Tibial artery (tissue), 4 donors: ENCODE data around the gene EXO1.

Experiments
- DNase-seq, 2 donors: peaks; one replicate each; pipeline ENCODE4 v3.0.0-alpha.2; 2019
- H3K27ac ChIP-seq, 2 donors: fragments of 200-600 bp; sonication (generic) in 1 of 2; 1 replicate in 1 of 2; 2 replicates in 1 of 2; pipeline ENCODE4 v1.5.1; 2018 to 2019; ENCODE audit warnings: mild to moderate bottlenecking in 1 of 2
- H3K27me3 ChIP-seq, 2 donors: fragments of 200-600 bp; sonication (generic) in 1 of 2; one replicate each; pipeline versions ENCODE4 v1.5.1 to v1.6.0; 2016 to 2019
- H3K36me3 ChIP-seq, 3 donors: fragments of 200-600 bp; sonication (generic) in 2 of 3; one replicate each; pipeline ENCODE4 v1.5.1; 2016 to 2019; ENCODE audit warnings: mild to moderate bottlenecking in 2 of 3
- H3K4me1 ChIP-seq, 4 donors: fragments of 200-600 bp; sonication (generic) in 2 of 4; 1 replicate in 3 of 4; 2 replicates in 1 of 4; pipeline ENCODE4 v1.5.1; 2016 to 2019
- H3K4me3 ChIP-seq, 2 donors: fragments of 200-600 bp; sonication (generic) in 1 of 2; 1 replicate in 1 of 2; 2 replicates in 1 of 2; pipeline ENCODE4 v1.5.1; 2018 to 2019; ENCODE audit warnings: mild to moderate bottlenecking in 2 of 2
- H3K9me3 ChIP-seq, 3 donors: fragments of 200-600 bp; sonication (generic) in 1 of 3; one replicate each; pipeline ENCODE4 v1.5.1; 2016 to 2019
- intact Hi-C: fragments of 100-400 bp; cut with DNase I; formaldehyde crosslinking; loops from one replicate; pipeline ENCODE4 v1.15.0; 2023; ENCODE audit warnings: low total_unique reads
- TF ChIP-seq, protein P1 (sequence below), 2 experiments: fragments of 200-600 bp in 1 of 2; fragments of 450-650 bp in 1 of 2; IDR thresholded peaks; one replicate each; pipeline ENCODE4 v1.5.1; 2017 to 2019; ENCODE audit warnings: antibody characterized with exemption in 2 of 2, mild to moderate bottlenecking in 1 of 2, moderate library complexity in 1 of 2

The EXO1 gene

DNA sequence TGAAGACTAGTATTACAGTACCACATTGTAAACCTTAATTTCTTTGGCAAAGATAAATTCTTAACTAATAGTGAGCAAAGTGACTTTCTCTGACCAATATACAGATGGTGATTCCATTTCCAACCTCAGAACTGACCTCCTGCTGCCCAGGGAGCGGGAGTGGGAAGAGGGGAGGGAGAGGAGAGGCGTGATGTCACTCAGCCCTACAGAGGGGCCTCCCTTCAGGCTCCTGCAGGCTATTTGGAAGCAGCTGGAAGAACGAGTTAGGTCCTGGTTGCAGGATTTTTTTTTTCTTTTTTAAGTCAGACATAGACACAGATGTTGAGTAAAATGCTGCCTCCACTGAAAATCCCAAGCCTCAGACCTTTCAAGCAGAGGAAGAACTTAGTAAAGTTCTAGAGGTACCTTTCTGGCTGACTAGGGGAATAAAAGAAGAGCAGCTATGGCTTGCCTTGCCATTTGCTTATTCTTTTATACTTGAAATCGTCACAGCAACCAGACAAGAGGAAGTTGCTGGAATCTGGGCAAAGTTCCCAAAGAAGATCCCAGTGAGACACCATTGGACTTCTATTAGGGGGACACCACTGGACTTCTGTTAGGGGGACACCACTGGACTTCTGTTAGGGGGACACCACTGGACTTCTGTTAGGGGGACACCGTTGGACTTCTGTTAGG, 54.5 kb downstream of the EXO1 start:
- TF ChIP-seq, protein P1, sequence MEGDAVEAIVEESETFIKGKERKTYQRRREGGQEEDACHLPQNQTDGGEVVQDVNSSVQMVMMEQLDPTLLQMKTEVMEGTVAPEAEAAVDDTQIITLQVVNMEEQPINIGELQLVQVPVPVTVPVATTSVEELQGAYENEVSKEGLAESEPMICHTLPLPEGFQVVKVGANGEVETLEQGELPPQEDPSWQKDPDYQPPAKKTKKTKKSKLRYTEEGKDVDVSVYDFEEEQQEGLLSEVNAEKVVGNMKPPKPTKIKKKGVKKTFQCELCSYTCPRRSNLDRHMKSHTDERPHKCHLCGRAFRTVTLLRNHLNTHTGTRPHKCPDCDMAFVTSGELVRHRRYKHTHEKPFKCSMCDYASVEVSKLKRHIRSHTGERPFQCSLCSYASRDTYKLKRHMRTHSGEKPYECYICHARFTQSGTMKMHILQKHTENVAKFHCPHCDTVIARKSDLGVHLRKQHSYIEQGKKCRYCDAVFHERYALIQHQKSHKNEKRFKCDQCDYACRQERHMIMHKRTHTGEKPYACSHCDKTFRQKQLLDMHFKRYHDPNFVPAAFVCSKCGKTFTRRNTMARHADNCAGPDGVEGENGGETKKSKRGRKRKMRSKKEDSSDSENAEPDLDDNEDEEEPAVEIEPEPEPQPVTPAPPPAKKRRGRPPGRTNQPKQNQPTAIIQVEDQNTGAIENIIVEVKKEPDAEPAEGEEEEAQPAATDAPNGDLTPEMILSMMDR (IDR thresholded peaks at IDR 0.05) = no peak
- Histone ChIP-seq H3K36me3 (no peaks in the 10 kb centered on the region), H3K27ac (no peak overlapping the region), H3K4me1 (no peaks in the 10 kb centered on the region), H3K27me3 (no peaks in the 10 kb centered on the region), H3K9me3 (peaks cover 0 to 4% (median 0%) of the 10 kb centered on the region in 3 donors), H3K4me3 (no peak overlapping the region)
- no peak for DNase-seq
- intact Hi-C loops = no loop called here

DNA sequence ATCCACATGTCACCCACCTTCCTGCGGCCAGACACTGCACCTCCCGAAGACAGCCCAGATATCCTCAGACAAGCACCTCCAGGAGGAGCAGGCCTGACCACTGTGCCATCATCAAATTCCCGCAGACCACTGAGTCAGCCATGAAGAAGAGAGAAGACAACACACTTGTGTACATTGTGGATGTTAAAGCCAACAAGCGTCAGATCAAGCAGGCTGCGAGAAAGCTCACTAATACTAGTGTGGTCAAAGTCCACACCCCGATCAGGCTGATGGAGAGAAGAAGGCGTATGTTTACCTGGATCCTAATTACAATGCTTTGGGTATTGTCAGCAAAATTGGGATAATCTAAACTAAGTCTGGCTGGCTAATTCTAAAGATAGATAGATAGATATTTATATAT, 68.2 kb downstream of the EXO1 start:
- TF ChIP-seq, protein P1 (IDR thresholded peaks at IDR 0.05) = no peak
- Histone ChIP-seq H3K27ac (no peak overlapping the region), H3K27me3 (no peaks in the 10 kb centered on the region), H3K9me3 (no peaks in the 10 kb centered on the region), H3K4me1 (no peaks in the 10 kb centered on the region), H3K4me3 (no peak overlapping the region), H3K36me3 (no peaks in the 10 kb centered on the region)
- DNase-seq = no peak
- intact Hi-C loops = no loop called here

DNA sequence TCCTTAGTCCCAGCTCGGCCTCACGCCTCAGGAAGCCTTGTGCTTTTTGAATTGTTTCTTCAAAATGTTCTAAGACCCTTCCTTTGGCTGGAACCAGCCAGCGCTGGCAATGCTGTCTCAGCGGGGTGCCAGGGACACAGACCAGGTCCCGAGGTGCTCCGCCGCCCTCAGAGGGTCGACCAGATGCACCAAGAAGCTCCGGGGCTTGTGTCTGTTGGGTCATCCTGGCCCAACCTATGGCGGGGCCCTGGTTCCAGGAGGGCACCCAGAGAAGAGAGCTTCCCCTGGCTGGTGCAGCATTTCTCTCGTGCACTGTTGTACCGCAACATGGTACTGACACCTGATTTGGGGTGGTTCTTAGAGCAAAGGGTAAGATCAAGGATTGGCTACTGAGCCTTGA, 69.5 kb downstream of the EXO1 start:
- no peak for DNase-seq
- Histone ChIP-seq H3K27ac (no peak overlapping the region), H3K4me3 (no peak overlapping the region), H3K27me3 (no peaks in the 10 kb centered on the region), H3K9me3 (no peaks in the 10 kb centered on the region), H3K4me1 (no peaks in the 10 kb centered on the region), H3K36me3 (no peaks in the 10 kb centered on the region)
- TF ChIP-seq, protein P1 (IDR thresholded peaks at IDR 0.05) = no peak
- intact Hi-C loops = no loop called here

DNA sequence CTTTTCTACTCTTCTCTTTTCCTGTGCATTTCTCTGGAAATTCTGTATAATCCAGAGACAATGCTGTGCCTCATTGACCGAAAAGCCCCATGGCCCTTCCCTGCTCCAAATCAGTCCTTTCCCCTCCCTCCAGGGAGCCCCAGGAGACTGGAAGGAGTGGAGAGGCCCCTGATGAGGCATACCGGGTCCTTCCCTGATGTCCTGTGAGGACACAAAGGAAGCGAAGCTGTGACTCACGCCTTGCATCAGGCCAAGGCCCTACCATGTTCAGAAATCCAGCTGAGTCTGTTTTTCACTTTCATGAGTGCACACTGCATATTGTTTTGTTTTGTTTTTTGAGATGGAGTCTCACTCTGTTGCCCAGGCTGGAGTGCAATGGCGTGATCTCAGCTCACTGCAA, 70.9 kb downstream of the EXO1 start:
- Histone ChIP-seq H3K9me3 (no peaks in the 10 kb centered on the region), H3K4me3 (no peak overlapping the region), H3K4me1 (no peaks in the 10 kb centered on the region), H3K36me3 (no peaks in the 10 kb centered on the region), H3K27me3 (no peaks in the 10 kb centered on the region), H3K27ac (no peak overlapping the region)
- intact Hi-C loops = no loop called here
- no peak for DNase-seq
- TF ChIP-seq, protein P1 (IDR thresholded peaks at IDR 0.05) = no peak

DNA sequence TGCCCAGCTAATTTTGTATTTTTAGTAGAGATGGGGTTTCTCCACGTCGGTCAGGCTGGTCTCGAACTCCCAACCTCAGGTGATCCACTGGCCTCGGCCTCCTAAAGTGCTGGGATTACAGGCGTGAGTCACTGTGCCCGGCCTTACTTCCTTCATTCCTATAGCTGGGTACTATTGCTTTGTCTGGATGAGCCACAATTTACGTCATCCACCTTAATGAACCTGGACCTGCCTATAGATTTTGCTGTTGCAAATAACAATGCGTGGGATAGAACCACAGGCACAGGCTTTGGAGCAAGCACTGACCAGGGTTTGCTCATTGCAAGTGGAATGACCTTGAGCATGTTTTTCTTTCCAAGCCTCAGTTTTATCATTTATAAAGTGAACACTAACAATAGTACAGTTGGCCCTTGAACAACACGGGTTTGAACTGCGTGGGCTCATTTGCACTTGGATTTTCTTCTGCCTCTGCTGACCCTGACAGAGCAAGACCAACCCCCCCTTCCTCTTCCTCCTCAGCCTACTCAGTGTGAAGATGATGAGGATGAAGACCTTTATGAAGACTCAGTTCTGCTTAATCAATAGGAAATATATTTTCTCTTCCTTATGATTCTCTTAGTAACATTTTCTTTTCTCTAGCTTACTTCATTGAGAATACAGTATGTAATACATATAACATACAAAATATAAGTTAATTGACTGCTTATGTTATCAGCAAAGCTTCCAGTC, 76.2 kb downstream of the EXO1 start:
- DNase-seq = no peak
- no peaks in the 10 kb centered on the region for H3K36me3 ChIP-seq
- H3K9me3 ChIP-seq = no peaks in the 10 kb centered on the region
- intact Hi-C loops = no loop called here
- H3K4me1 ChIP-seq = no peaks in the 10 kb centered on the region
- no peaks in the 10 kb centered on the region for H3K27me3 ChIP-seq
- TF ChIP-seq, protein P1 (IDR thresholded peaks at IDR 0.05) = no peak
- no peak overlapping the region for H3K27ac ChIP-seq
- H3K4me3 ChIP-seq = no peak overlapping the region
